Rectal smooth muscle tissue (tissue), 1 donor: Measurements from ENCODE around the gene PPP1R9A.

Experiments
- H3K27ac ChIP-seq: one replicate; pipeline ENCODE4 v1.7.0; 2013; ENCODE audit warnings: low read depth, low read length, inconsistent platforms
- H3K27me3 ChIP-seq: one replicate; pipeline ENCODE4 v1.7.0; 2013; ENCODE audit warnings: low read length; ENCODE audit not compliant: control insufficient read depth, insufficient read depth
- H3K36me3 ChIP-seq: one replicate; pipeline ENCODE4 v1.7.0; 2013; ENCODE audit warnings: low read length; ENCODE audit not compliant: control insufficient read depth, insufficient read depth
- H3K4me1 ChIP-seq: one replicate; pipeline ENCODE4 v1.7.0; 2013; ENCODE audit warnings: low read length; ENCODE audit not compliant: control insufficient read depth, insufficient read depth
- H3K4me3 ChIP-seq: one replicate; pipeline ENCODE4 v1.7.0; 2013; ENCODE audit warnings: low read length
- H3K9ac ChIP-seq: one replicate; pipeline ENCODE4 v1.7.0; 2013; ENCODE audit warnings: low read length

Gene PPP1R9A

DNA sequence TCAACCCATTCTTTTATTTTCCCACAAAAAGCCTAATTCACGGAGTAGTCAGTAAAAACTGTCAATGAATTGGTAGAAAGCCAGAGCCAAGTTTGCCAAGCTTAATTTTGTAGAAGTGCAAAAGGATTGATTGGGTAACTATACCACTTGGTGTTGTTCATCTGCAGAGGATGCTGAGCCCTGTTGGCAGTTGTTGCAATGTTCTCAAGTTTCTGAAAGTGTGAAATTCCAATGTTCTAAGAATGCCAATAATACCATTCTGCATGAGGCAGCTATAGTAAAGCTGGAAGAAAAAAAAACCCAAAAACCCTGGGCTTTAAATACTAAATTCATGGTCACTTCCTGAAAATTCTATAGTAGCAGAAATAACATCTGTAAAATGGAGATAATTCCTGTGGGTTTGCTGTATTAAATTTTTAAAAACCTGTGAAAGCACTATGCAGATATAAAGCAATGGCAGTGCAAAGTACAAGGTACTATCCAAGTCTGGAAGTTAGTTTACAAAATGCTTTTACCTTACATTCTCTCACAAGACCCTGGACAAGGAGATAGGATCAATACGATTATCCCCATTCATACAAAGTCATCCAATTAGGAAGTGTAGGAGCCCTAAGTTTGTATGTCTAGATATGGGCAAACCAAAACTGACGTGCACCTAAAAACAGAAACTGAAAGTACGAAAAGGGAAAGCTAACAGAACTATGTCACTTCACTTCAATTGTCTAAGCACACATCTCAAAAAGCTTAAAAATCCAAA, 423.0 kb downstream of the PPP1R9A start:
- Histone ChIP-seq H3K27ac (no peak overlapping the region), H3K4me3 (peak overlapping the region; percentile 52), H3K36me3 (no peaks in the 10 kb centered on the region), H3K9ac (no peak overlapping the region), H3K4me1 (no peaks in the 10 kb centered on the region), H3K27me3 (no peaks in the 10 kb centered on the region)

DNA sequence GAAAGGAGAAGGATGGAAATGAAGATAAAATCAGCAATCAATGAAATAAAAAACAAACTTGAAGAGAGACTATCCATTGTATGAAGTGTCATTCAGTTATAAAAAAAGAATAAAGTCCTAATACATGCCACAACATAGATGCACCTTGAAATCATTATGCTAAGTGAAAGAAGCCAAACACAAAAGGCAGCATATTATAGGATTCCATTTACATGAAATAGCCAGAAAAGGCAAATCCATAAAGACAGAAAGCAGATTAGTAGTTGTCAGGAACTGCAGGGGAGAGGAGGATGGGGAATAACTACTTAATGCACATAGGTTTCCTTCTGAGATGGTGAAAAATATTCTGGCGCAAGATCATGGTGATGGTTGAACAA, 423.6 kb downstream of the PPP1R9A start:
- Histone ChIP-seq H3K4me1 (no peaks in the 10 kb centered on the region), H3K4me3 (no peak overlapping the region), H3K27me3 (no peaks in the 10 kb centered on the region), H3K27ac (no peak overlapping the region), H3K9ac (no peak overlapping the region), H3K36me3 (no peaks in the 10 kb centered on the region)

DNA sequence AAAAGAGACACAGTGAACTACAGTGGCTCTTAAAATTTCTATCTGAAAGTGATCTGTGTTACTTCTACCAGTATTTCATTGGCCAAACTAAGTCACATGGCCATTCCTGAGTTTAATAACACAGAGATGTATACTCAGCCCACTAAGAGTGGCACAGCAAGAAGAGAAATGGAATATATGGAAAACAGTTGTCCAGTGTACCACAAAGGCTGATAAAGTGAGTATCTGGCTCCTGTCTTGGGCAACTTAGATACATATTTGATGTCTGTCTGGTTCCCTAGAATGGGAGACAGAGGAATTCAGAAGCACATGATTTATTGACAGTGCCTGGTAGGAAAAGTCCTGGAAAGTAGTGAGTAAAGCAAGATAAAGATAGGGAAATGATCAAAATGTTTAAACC, 427.1 kb downstream of the PPP1R9A start:
- Histone ChIP-seq H3K27me3 (no peaks in the 10 kb centered on the region), H3K36me3 (no peaks in the 10 kb centered on the region), H3K4me3 (no peak overlapping the region), H3K27ac (no peak overlapping the region), H3K4me1 (no peaks in the 10 kb centered on the region), H3K9ac (no peak overlapping the region)

DNA sequence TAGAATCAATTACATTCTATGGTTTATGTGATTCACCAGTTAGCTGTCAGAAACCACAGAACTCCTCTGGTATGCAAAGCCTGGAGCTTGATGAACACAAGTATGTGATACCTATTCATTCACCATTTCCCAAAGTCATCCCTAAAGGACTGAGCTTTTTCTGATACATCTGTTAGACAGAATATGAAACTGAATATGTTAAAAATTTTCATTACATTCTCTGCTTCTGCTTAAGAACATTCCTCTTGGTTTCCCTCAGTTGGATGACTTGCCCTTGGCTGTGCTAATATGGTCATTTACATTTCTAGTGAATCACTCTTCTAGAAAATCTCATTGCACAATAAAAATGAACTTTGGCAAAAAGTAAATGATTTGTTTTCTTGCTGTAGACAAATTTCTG, 427.7 kb downstream of the PPP1R9A start:
- no peak overlapping the region for H3K27ac ChIP-seq
- no peaks in the 10 kb centered on the region for H3K4me1 ChIP-seq
- H3K36me3 ChIP-seq, result no peaks in the 10 kb centered on the region
- H3K27me3 ChIP-seq, result no peaks in the 10 kb centered on the region
- no peak overlapping the region for H3K4me3 ChIP-seq
- H3K9ac ChIP-seq, result no peak overlapping the region

DNA sequence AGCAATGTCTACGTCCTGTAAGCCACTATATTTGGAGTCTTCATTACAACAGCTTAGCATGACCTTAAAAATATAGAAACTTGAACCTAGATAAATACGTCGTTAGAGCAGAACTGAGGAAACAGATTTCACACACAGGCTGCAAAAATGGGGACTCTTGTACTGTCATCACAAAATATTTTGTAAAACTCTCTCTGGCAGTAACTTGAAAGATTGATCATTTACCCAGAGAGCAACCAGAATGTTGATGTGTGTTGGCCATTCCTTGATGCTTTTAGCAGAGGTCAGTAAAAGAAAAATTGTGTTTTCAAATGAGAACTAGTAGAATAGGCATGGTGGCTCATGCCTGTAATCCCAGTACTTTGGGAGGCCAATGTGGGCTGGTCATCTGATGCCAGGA, 431.4 kb downstream of the PPP1R9A start:
- Histone ChIP-seq H3K9ac (no peak overlapping the region), H3K4me1 (no peaks in the 10 kb centered on the region), H3K27me3 (no peaks in the 10 kb centered on the region), H3K27ac (no peak overlapping the region), H3K4me3 (no peak overlapping the region), H3K36me3 (no peaks in the 10 kb centered on the region)

DNA sequence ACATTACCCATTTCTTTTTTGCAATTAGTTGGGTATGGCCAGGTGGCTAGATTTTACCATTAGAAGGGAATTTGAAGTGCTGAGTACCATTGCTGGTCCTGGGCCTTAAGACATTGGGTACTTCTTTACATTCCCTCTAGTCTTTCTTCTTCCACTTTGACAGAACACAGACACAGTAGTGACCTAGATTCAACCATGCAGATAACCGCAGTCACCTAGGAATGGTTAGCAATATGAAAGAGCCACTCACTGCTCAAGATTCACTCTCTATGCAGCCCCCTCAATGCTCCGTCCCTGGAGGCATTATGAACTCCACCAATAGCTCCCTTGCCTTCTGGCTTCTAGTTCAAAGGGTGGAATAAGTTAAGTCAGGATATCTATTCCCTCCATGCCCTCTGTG, 433.1 kb downstream of the PPP1R9A start:
- Histone ChIP-seq H3K27ac (no peak overlapping the region), H3K36me3 (no peaks in the 10 kb centered on the region), H3K9ac (no peak overlapping the region), H3K4me1 (no peaks in the 10 kb centered on the region), H3K27me3 (no peaks in the 10 kb centered on the region), H3K4me3 (no peak overlapping the region)

DNA sequence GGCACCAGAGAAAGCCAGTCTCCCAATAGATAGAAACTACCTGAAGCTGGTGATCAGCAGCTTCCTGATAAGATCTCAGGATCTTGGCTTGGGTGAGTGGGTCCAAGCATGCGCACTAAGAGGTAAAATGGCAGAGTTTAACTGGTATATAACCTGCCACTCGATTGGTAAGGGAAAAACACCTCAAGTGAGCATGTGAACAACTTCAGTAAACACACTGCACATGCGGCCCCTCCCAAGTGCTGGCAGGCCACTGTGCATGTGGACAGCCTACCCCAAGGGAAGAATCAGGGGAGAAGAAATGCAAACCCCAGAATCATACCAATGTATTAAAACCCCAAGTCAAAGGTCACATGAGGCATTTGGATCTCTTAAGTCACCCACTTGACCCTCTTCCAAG, 434.6 kb downstream of the PPP1R9A start:
- H3K4me1 ChIP-seq, result no peaks in the 10 kb centered on the region
- H3K27me3 ChIP-seq, result no peaks in the 10 kb centered on the region
- no peaks in the 10 kb centered on the region for H3K36me3 ChIP-seq
- no peak overlapping the region for H3K27ac ChIP-seq
- no peak overlapping the region for H3K4me3 ChIP-seq
- no peak overlapping the region for H3K9ac ChIP-seq

DNA sequence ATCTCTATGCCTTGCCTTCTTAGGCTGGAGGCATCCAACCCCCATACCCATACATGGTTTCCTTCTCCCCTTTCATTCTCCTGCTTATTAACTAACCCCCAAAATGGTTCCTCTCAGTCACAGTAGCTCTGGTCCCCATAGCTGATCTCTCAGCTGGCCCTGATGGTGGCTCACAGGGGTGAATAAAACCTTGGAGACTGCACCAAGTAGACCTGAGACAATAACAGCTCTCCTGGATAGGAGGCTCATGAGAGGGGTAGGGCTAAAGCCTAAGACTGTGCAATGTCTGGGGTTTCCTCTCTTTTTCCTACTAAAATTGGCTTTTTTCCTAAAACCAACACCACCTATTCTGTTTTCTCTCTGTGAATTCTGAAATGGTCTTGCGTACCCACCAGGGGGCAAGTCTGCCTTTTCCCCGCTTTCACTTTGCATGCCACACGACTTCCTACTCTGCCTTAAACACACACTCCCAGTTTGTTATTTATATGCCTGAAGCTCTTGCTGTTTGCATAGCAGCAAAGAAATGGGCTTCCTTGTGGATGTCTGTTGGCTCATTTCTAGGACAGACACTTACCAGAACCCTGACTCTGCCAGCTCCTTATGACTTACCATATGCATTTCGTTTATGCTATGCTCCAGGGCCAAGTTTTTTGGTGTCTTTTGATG, 435.4 kb downstream of the PPP1R9A start:
- H3K4me1 ChIP-seq, result no peaks in the 10 kb centered on the region

More for the DNA sequence above, 435.4 kb downstream of the PPP1R9A start:
- Histone ChIP-seq H3K36me3 (no peaks in the 10 kb centered on the region), H3K27ac (no peak overlapping the region), H3K9ac (no peak overlapping the region), H3K27me3 (no peaks in the 10 kb centered on the region), H3K4me3 (no peak overlapping the region)
